K562 (cell line): Measurements from ENCODE around the gene IPO13. TPM values are rescaled to one million over a fixed set of nuclear protein-coding genes. Genes with fewer than 3 reads are reported as not detected.

Experiments
- ATAC-seq: fragments of 200-7000 bp; cut with Tn5 transposase; 3 replicates; pipeline ENCODE4 v1.9.1; 2020; ENCODE audit warnings: moderate library complexity
- BruUV-seq: library from RNA; stranded (reverse); fragments of 400-500 nt; replicated peaks from 2 replicates; lab custom pipeline; 2021; lab: Mats Ljungman, UMichigan
- CTCF ChIA-PET: fragments of 300-600 bp; formaldehyde crosslinking; extraction: SDS; loops from one replicate; lab custom pipeline; 2021; ENCODE audit warnings: low intra/inter-chr PET ratio; lab: Yijun Ruan, JAX
- POLR2A ChIA-PET: fragments of 300-600, 350-650 bp; sonication (Branson Sonifier 250); formaldehyde crosslinking; extraction: SDS; loops from one replicate; lab custom pipeline; 2021; ENCODE audit warnings: antibody characterized with exemption, inconsistent platforms; lab: Yijun Ruan, JAX
- DNase-seq, 4 experiments: peaks; one replicate each; pipeline versions ENCODE4 v3.0.0 to v3.0.0-alpha.2; 2011 to 2018; ENCODE audit warnings: low spot score in 3 of 4, mixed read lengths in 3 of 4; ENCODE audit errors: extremely low read depth in 1 of 4
- FAIRE-seq: peaks from 2 replicates; lab custom pipeline; 2011; peaks lifted over from hg19 to GRCh38; lab: Jason Lieb, UNC
- H2AFZ ChIP-seq: 2 replicates; pipeline ENCODE4 v1.6.0; 2011; ENCODE audit warnings: low read depth, low read length, control low read depth, inconsistent platforms
- H3K27ac ChIP-seq: fragments of 200-600 bp; 3 replicates; pipeline ENCODE4 v1.8.0; 2011; ENCODE audit warnings: low read depth, mild to moderate bottlenecking, control low read depth, inconsistent platforms, low read length, moderate library complexity, mixed read lengths; ENCODE audit errors: extremely low read depth
- H3K27me3 ChIP-seq, 2 experiments: fragments of 300-600 bp in 1 of 2; 2 replicates in 1 of 2; 3 replicates in 1 of 2; pipeline versions ENCODE4 v1.6.0 to v1.8.0; 2011; ENCODE audit warnings: inconsistent platforms in 2 of 2, low read length in 2 of 2, mild to moderate bottlenecking in 1 of 2, mixed read lengths in 1 of 2, moderate library complexity in 1 of 2; ENCODE audit not compliant: control insufficient read depth in 2 of 2, insufficient read depth in 2 of 2
- H3K36me3 ChIP-seq: fragments of 300-600 bp; 3 replicates; pipeline ENCODE4 v1.8.0; 2011; ENCODE audit warnings: mild to moderate bottlenecking, low read length, inconsistent platforms; ENCODE audit not compliant: control insufficient read depth, insufficient read depth
- H3K4me1 ChIP-seq, 2 experiments: fragments of 200-600 bp in 1 of 2; replicated peaks in 1 of 2; 2 replicates in 1 of 2; 3 replicates in 1 of 2; pipeline versions ENCODE4 v1.5.1 to v1.8.0; 2011; ENCODE audit warnings: inconsistent platforms in 2 of 2, low read length in 2 of 2, mild to moderate bottlenecking in 1 of 2, mixed read lengths in 1 of 2, moderate library complexity in 1 of 2; ENCODE audit not compliant: control insufficient read depth in 2 of 2, insufficient read depth in 2 of 2
- H3K4me2 ChIP-seq: 2 replicates; pipeline ENCODE4 v1.6.1; 2011; ENCODE audit warnings: low read length, control low read depth, inconsistent platforms, mixed read lengths; ENCODE audit not compliant: insufficient read depth
- H3K4me3 ChIP-seq: fragments of 200-600 bp; sonication (generic), shearing (Covaris generic); 2 replicates; pipeline ENCODE4 v1.5.1; 2016; ENCODE audit warnings: control low read depth, inconsistent platforms
- H3K79me2 ChIP-seq: fragments of 200-600 bp; 3 replicates; pipeline ENCODE4 v1.8.0; 2011; ENCODE audit warnings: low read length, inconsistent platforms; ENCODE audit not compliant: control insufficient read depth, insufficient read depth
- H3K9ac ChIP-seq, 2 experiments: 2 replicates each; pipeline versions ENCODE4 v1.6.0 to v1.6.1; 2011; ENCODE audit warnings: low read depth in 2 of 2, low read length in 2 of 2, control low read depth in 1 of 2, inconsistent platforms in 1 of 2, mild to moderate bottlenecking in 1 of 2, mixed read lengths in 1 of 2; ENCODE audit not compliant: insufficient read depth in 1 of 2
- H3K9me1 ChIP-seq: one replicate; pipeline ENCODE4 v1.6.0; 2011; ENCODE audit warnings: inconsistent platforms, mild to moderate bottlenecking, low read length, moderate library complexity; ENCODE audit not compliant: control insufficient read depth, insufficient read depth
- H3K9me3 ChIP-seq: replicated peaks from 2 replicates; pipeline ENCODE4 v1.5.1; 2011; ENCODE audit warnings: low read depth, low read length, inconsistent platforms; ENCODE audit not compliant: control insufficient read depth, insufficient read depth
- H4K20me1 ChIP-seq: replicated peaks from 2 replicates; pipeline ENCODE4 v1.6.1; 2011; ENCODE audit warnings: low read length, inconsistent platforms, mixed read lengths; ENCODE audit not compliant: control insufficient read depth, insufficient read depth
- ZNF184 ChIP-seq: sonication (generic); formaldehyde crosslinking; IDR thresholded peaks from 2 replicates; pipeline ENCODE4 v1.5.0; 2020; ENCODE audit warnings: missing genetic modification reagents
- WGBS: fragments of 100-300 bp; shearing (Covaris generic); methylation state at CpG from one replicate; pipeline ENCODE4 v1.1.6; 2016; ENCODE audit warnings: low coverage, mixed read lengths; ENCODE audit not compliant: insufficient coverage; ENCODE audit errors: missing lambda C conversion rate; 5-methylcytosine and 5-hydroxymethylcytosine counted together
- in situ Hi-C: fragments of 300-500 bp; cut with MboI; formaldehyde crosslinking; loops from 4 replicates; pipeline ENCODE4 v1.15.0; 2018; ENCODE audit warnings: inconsistent platforms, mixed read lengths
- intact Hi-C: fragments of 100-400 bp; cut with micrococcal nuclease; formaldehyde crosslinking; loops from 2 replicates; pipeline ENCODE4 v1.14.2; 2022
- polyA plus RNA-seq, 8 experiments: library from polyadenylated mRNA; depleted of rRNA in 4 of 8; stranded (reverse) in 5 of 8; unstranded in 3 of 8; fragments of >200 nt; fragmentation: Nextera tagmentation in 2 of 8; fragmentation: Illumina TruSeq in 1 of 8; extraction: Ambion mirVana in 2 of 8; extraction: Trizol in 1 of 8; gene quantifications; 2 replicates each; pipeline versions ENCODE4 v1.2.1 to v1.2.3, GENCODE V29; 2011 to 2014; ENCODE audit warnings: inconsistent platforms in 1 of 8, missing spikeins in 1 of 8
- total RNA-seq, 7 experiments: library from RNA; depleted of rRNA in 6 of 7; stranded (reverse); fragments of >200 nt in 6 of 7; fragmentation: Illumina TruSeq in 2 of 7; extraction: Trizol in 2 of 7; gene quantifications; 2 replicates each; pipeline versions ENCODE4 v1.2.1 to v1.2.3, GENCODE V29; 2011 to 2021; ENCODE audit warnings: low replicate concordance in 1 of 7
- TF ChIP-seq, protein P1 (sequence below): fragments of 200-800 bp; sonication (Bioruptor generic); IDR thresholded peaks from 2 replicates; pipeline ENCODE4 v1.6.1; 2016; ENCODE audit warnings: missing genetic modification characterization, missing compliant biosample characterization

The IPO13 gene
- total and polyA plus RNA-seq, 9 of the 15 experiments (the other 6 are each of a cell fraction or from before 2014, with no cell fraction given) = 7.0 to 30.8 (median 16.2) TPM

DNA sequence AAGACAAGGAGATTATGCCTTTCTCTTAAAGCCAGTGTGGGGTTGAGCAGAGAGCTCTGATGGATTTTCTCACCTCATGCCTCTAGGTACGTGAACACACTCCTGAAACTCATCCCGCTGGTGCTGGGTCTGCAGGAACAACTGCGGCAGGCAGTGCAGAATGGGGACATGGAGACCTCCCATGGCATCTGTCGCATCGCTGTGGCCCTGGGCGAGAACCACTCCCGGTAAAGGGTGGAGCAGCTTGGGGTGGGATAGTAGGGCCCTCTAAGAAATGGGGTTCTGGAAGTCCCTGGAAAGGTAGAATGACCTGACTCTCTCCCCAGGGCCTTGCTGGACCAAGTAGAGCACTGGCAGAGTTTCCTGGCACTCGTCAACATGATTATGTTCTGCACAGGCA lies 9.5 kb downstream of the IPO13 start:
- POLR2A ChIA-PET = interaction anchor here (0.9 kb wide), 1 partner anchor 14 kb away, joined by 3 read pairs; the partner anchor contains the start of gene DPH2
- CTCF ChIA-PET = no interaction called here
- Histone ChIP-seq H4K20me1 (peaks cover 16% of the 10 kb centered on the region; the same call in 1 of the 2 replicates), H3K27me3 (no peaks in the 10 kb centered on the region), H3K4me2 (no peak overlapping the region), H3K4me1 (peaks cover 15 to 20% of the 10 kb centered on the region in 2 experiments; a peak in 4 of 5 replicates), H3K9me3 (no peaks in the 10 kb centered on the region), H2AFZ (no peak overlapping the region), H3K79me2 (0 out of 3 replicates have a peak, but pooled peaks cover 6% of the 10 kb centered on the region), H3K9ac (0 out of 4 replicates have a peak overlapping the region, but pooled peaks of 1 of the 2 experiments have one; percentile 5), H3K9me1 (no peaks in the 10 kb centered on the region), H3K27ac (no peak overlapping the region), H3K36me3 (peaks cover 47% of the 10 kb centered on the region; the same call in 2 of the 3 replicates), H3K4me3 (no peak overlapping the region)
- WGBS = 94% methylated on average over 8 of the region's 8 CpGs
- in situ Hi-C loops (no loop called here), intact Hi-C loops (no loop called here)
- TF ChIP-seq, protein P1, sequence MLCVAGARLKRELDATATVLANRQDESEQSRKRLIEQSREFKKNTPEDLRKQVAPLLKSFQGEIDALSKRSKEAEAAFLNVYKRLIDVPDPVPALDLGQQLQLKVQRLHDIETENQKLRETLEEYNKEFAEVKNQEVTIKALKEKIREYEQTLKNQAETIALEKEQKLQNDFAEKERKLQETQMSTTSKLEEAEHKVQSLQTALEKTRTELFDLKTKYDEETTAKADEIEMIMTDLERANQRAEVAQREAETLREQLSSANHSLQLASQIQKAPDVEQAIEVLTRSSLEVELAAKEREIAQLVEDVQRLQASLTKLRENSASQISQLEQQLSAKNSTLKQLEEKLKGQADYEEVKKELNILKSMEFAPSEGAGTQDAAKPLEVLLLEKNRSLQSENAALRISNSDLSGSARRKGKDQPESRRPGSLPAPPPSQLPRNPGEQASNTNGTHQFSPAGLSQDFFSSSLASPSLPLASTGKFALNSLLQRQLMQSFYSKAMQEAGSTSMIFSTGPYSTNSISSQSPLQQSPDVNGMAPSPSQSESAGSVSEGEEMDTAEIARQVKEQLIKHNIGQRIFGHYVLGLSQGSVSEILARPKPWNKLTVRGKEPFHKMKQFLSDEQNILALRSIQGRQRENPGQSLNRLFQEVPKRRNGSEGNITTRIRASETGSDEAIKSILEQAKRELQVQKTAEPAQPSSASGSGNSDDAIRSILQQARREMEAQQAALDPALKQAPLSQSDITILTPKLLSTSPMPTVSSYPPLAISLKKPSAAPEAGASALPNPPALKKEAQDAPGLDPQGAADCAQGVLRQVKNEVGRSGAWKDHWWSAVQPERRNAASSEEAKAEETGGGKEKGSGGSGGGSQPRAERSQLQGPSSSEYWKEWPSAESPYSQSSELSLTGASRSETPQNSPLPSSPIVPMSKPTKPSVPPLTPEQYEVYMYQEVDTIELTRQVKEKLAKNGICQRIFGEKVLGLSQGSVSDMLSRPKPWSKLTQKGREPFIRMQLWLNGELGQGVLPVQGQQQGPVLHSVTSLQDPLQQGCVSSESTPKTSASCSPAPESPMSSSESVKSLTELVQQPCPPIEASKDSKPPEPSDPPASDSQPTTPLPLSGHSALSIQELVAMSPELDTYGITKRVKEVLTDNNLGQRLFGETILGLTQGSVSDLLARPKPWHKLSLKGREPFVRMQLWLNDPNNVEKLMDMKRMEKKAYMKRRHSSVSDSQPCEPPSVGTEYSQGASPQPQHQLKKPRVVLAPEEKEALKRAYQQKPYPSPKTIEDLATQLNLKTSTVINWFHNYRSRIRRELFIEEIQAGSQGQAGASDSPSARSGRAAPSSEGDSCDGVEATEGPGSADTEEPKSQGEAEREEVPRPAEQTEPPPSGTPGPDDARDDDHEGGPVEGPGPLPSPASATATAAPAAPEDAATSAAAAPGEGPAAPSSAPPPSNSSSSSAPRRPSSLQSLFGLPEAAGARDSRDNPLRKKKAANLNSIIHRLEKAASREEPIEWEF = no peak
- TF ChIP-seq ZNF184 = no peak
- no peak for FAIRE-seq
- ATAC-seq = no peak
- no peak for DNase-seq
- BruUV-seq = no TSS peak
